ENCODE measurements around the gene DNAH9.

The DNAH9 gene

DNA sequence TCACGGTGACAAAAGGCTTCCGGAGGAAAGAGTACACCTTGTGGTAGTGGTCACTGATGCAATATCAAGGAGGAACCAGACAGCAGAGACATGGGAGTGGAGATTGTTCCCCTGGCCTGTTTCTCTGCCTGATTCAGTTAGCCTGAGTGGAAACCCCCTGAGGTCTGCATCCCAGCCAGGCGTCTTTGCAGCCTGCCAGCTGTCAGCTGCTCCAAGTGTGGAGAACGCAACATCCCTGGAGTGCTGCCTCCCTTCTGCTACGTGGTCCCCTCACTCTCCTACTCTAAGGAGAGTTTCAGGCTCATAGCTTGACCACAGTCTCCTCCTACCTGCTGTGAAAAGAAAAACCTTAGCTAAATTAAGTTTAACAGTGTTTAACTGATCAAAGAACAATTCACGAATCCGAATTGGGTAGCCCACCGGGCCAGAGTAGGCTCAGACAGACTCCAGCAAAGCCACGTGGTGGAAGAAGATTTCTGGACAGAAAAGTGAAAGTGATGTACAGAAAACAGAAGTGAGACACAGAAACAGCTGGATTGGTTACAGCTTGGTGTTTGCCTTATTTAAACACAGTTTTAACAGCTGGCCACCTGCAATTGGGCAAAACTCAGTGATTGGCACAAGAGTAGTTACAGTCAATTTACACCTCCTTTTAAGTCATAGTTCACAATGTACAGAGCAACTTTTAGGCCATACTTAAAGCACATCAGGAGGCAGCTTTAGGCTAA, 188.6 kb downstream of the DNAH9 start:
- no peaks in the 10 kb centered on the region for H3K4me1 ChIP-seq (ENCODE audit: insufficient read depth, low read length)
- DNase-seq (no peak), ATAC-seq (ENCODE audit: insufficient read depth, low read depth) (no peak)
- no peak overlapping the region for H3K4me3 ChIP-seq (ENCODE audit: low read depth in 1 of 2, low read length in 2 of 2)
- no peaks in the 10 kb centered on the region for H3K27me3 ChIP-seq (ENCODE audit: insufficient read depth, low read length, poor library complexity)
- no peak overlapping the region for H3K9ac ChIP-seq (ENCODE audit: low read depth, low read length)
- no peak for TF ChIP-seq EZH2 (IDR thresholded peaks at IDR 0.05; ENCODE audit: borderline replicate concordance, low read depth, low read length, severe bottlenecking)
- TF ChIP-seq, protein P1, sequence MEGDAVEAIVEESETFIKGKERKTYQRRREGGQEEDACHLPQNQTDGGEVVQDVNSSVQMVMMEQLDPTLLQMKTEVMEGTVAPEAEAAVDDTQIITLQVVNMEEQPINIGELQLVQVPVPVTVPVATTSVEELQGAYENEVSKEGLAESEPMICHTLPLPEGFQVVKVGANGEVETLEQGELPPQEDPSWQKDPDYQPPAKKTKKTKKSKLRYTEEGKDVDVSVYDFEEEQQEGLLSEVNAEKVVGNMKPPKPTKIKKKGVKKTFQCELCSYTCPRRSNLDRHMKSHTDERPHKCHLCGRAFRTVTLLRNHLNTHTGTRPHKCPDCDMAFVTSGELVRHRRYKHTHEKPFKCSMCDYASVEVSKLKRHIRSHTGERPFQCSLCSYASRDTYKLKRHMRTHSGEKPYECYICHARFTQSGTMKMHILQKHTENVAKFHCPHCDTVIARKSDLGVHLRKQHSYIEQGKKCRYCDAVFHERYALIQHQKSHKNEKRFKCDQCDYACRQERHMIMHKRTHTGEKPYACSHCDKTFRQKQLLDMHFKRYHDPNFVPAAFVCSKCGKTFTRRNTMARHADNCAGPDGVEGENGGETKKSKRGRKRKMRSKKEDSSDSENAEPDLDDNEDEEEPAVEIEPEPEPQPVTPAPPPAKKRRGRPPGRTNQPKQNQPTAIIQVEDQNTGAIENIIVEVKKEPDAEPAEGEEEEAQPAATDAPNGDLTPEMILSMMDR (IDR thresholded peaks at IDR 0.05; ENCODE audit: borderline replicate concordance, extremely low read depth, low read length, poor library complexity, severe bottlenecking) = no peak
- H3K79me2 ChIP-seq (ENCODE audit: insufficient read depth, low read length) = no peaks in the 10 kb centered on the region
- no peak overlapping the region for H3K27ac ChIP-seq (ENCODE audit: low read length)
- no peaks in the 10 kb centered on the region for H4K20me1 ChIP-seq (ENCODE audit: insufficient read depth, low read length)
- H3K36me3 ChIP-seq (ENCODE audit: insufficient read depth, low read length) = no peaks in the 10 kb centered on the region
- H2AFZ ChIP-seq (ENCODE audit: low read depth, low read length) = no peak overlapping the region
- no peaks in the 10 kb centered on the region for H3K9me3 ChIP-seq (ENCODE audit: insufficient read depth, low read length, severe bottlenecking)
- no peak overlapping the region for H3K4me2 ChIP-seq (ENCODE audit: insufficient read depth, low read length)

DNA sequence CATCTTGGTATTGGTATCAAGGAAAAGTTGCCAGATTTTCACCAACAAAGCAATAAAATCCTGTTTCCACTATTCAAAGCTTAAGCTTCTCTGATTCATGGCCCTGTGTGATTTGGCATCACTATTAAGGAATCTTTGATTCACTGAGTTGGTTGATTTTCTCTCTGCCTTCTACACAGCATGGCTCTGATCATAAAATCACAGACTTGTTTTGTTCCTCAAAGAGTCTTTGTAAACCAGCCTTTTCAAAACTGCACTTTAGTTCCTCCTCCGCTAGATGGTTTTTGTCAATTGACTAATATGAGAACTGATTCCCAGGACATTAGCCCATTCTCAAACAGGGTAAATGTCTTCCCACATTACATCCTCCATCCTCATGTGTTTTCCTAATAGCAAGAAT, 197.6 kb downstream of the DNAH9 start:
- no peak overlapping the region for H3K4me2 ChIP-seq (ENCODE audit: insufficient read depth, low read length)
- H3K27me3 ChIP-seq (ENCODE audit: insufficient read depth, low read length, poor library complexity) = no peaks in the 10 kb centered on the region
- H3K9ac ChIP-seq (ENCODE audit: low read depth, low read length) = no peak overlapping the region
- H3K79me2 ChIP-seq (ENCODE audit: insufficient read depth, low read length) = no peaks in the 10 kb centered on the region
- no peaks in the 10 kb centered on the region for H3K36me3 ChIP-seq (ENCODE audit: insufficient read depth, low read length)
- H4K20me1 ChIP-seq (ENCODE audit: insufficient read depth, low read length) = no peaks in the 10 kb centered on the region
- no peak for DNase-seq
- H3K9me3 ChIP-seq (ENCODE audit: insufficient read depth, low read length, severe bottlenecking) = peaks cover 4% of the 10 kb centered on the region
- H2AFZ ChIP-seq (ENCODE audit: low read depth, low read length) = no peak overlapping the region
- no peaks in the 10 kb centered on the region for H3K4me1 ChIP-seq (ENCODE audit: insufficient read depth, low read length)
- H3K27ac ChIP-seq (ENCODE audit: low read length) = no peak overlapping the region
- H3K4me3 ChIP-seq (ENCODE audit: low read depth in 1 of 2, low read length in 2 of 2) = no peak overlapping the region
- no peak for ATAC-seq (ENCODE audit: insufficient read depth, low read depth)
- TF ChIP-seq EZH2 (IDR thresholded peaks at IDR 0.05; ENCODE audit: borderline replicate concordance, low read depth, low read length, severe bottlenecking) = no peak
- TF ChIP-seq, protein P1 (IDR thresholded peaks at IDR 0.05; ENCODE audit: borderline replicate concordance, extremely low read depth, low read length, poor library complexity, severe bottlenecking) = no peak

DNA sequence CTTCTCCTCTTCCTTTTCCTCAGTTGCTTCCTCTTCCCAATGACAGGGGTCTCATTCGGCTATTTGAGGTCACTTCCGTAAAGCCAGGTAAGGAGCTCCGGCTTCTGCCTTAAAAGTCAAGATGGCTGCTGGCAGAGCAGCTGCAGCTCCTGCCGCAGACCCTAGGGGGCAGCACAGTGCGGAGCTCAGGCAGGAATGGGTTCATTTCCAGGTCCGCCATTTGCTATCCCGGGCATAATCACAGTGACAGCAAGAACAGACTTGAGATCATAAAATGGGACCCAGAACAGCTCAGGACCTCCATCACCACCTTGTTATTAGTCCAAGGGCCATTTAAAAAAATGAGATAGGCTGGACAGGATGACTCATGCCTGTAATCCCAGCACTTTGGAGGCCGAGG, 199.5 kb downstream of the DNAH9 start:
- no peak overlapping the region for H3K4me2 ChIP-seq (ENCODE audit: insufficient read depth, low read length)
- no peak overlapping the region for H2AFZ ChIP-seq (ENCODE audit: low read depth, low read length)
- H3K27me3 ChIP-seq (ENCODE audit: insufficient read depth, low read length, poor library complexity) = no peaks in the 10 kb centered on the region
- no peak for ATAC-seq (ENCODE audit: insufficient read depth, low read depth)
- H4K20me1 ChIP-seq (ENCODE audit: insufficient read depth, low read length) = no peaks in the 10 kb centered on the region
- H3K4me3 ChIP-seq (ENCODE audit: low read depth in 1 of 2, low read length in 2 of 2) = no peak overlapping the region
- TF ChIP-seq, protein P1 (IDR thresholded peaks at IDR 0.05; ENCODE audit: borderline replicate concordance, extremely low read depth, low read length, poor library complexity, severe bottlenecking) = peak; percentile 43
- no peak for TF ChIP-seq EZH2 (IDR thresholded peaks at IDR 0.05; ENCODE audit: borderline replicate concordance, low read depth, low read length, severe bottlenecking)
- peaks cover 4% of the 10 kb centered on the region for H3K9me3 ChIP-seq (ENCODE audit: insufficient read depth, low read length, severe bottlenecking)
- no peak for DNase-seq
- H3K27ac ChIP-seq (ENCODE audit: low read length) = no peak overlapping the region
- H3K79me2 ChIP-seq (ENCODE audit: insufficient read depth, low read length) = no peaks in the 10 kb centered on the region
- H3K36me3 ChIP-seq (ENCODE audit: insufficient read depth, low read length) = no peaks in the 10 kb centered on the region
- H3K9ac ChIP-seq (ENCODE audit: low read depth, low read length) = no peak overlapping the region
- no peaks in the 10 kb centered on the region for H3K4me1 ChIP-seq (ENCODE audit: insufficient read depth, low read length)

All from DND-41 (cell line).